NCI-H524 treated with DMSO at 0.1 percent for 48 hours (cell line): ENCODE results near the gene MAP6.

ENCODE experiments used
- DNase-seq: peaks from one replicate; lab custom pipeline; 2025; lab: John Stamatoyannopoulos, UW

Gene MAP6

GRCh38 chr11:75665990-75666389, 2.8 kb downstream of the MAP6 start:
- DNase-seq, result no peak

DNA sequence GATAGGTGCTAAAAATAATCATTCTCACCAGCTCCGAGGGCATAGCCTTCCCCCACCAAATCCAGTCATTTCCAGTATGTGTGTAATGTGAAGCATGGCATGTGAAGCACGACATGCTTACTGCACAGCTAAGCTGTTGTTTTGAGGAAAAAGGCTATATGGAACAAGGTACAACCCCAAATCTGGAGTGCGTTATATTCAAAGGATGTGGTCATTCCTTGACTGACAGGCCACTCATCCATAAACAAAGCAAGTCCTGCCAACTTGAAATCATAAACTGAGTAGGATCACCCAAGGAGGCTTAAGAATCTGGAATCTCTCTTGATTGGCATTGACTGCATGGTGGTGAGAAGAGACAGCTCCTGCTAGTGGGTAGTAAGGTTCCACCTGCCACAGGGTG, 3.7 kb downstream of the MAP6 start:
- no peak for DNase-seq

GRCh38 chr11:75664389-75664788, 4.4 kb downstream of the MAP6 start:
- DNase-seq, result no peak

DNA sequence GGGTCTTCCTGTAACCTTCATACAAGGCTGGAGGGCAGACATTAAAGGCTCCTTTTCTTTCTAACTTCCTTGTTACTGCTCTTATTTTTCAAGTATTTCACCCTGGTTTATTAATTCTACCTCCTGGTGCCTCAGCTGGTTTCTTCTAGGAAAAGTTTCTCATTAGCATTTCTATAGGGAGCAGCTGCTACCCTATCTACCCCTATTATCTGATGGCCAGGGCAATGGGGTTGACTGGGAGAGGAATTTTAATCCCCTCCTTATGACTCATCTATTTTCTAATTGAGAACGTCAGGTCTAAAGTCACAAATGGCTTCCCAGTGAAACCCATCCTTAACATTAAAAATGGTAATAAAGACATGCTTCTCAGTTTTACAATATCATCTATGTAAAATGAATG, 5.0 kb downstream of the MAP6 start:
- DNase-seq, result peak; percentile 68

DNA sequence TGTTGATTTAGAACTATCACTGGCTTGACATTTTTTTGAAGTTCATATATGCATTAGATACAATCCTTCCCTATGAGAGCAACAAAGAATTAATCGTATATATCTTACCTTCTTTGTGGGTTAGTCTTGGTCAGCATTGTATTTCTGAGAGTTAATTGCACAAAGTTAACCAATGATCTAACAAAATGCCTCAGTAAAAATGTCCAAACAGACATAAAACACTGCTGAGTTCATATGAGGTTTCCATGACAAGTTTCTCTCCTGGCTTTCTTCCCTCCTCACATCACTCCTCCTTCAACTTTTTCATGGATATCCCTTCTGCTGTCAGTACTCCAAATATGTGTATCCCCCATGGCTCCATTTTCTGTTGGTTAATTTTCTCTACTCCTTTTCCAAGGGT, 9.0 kb downstream of the MAP6 start:
- no peak for DNase-seq

- DNase-seq, result no peak
Observed at GRCh38 chr11:75656044-75656727, 12.7 kb downstream of the MAP6 start.

- no peak for DNase-seq
Observed at GRCh38 chr11:75655605-75656004, 13.2 kb downstream of the MAP6 start.

DNA sequence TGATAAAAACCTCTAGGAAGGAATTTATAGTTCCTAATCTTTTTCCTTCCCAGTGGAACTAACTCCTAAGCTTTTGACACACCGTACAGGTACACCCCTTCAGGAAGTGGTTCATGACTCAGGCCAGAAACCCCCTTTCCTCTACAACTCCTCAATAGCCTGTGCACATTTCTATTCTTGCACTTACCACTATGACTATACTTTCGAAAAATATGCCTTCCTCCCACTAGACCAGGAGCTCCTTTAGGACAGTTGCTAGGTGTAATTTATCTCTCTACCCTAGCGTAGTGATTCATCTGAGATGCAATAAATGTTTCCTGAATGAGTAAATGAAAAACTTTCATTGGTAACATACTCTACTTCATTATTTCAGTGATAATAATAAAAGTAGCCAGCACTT, 14.5 kb downstream of the MAP6 start:
- no peak for DNase-seq

DNA sequence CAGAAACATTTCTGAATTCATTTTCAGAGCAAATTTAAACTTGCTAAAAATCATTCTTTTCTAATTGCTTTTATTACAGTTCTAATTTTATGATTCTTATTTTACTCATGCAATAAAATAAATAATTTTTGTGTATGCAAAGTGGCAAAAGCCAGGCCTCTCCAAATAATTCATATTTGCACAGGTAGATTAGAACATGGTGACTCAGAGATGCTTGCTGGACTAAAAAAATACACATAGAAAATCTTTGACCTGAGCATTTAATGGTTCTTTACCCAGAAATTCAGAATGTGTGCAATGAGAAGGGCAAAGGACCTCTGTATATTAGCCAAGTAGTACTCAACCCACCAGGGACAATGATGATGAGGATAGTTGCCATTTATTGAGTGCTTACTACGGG, 15.3 kb downstream of the MAP6 start:
- DNase-seq, result no peak

DNA sequence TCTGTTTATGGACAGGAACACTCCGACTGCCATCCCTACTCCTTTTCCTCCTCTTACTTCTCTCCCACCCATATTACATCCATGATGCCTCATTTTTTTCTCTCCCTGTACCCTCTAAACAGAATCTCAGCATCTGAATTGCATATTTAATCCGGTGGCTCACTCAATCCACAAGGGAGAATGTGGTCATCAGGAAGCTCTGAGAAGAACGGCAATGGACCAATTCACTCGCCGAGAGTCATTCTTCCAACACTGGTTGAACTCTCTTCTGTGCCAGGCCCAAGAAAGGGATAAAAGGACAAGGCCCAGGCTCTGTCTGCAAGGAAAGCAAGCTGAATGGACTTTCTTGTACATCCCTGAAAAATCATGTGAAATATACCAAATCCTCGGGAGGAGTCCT, 15.9 kb downstream of the MAP6 start:
- no peak for DNase-seq

- no peak for DNase-seq
Observed at GRCh38 chr11:75651218-75651617, 17.6 kb downstream of the MAP6 start.

DNA sequence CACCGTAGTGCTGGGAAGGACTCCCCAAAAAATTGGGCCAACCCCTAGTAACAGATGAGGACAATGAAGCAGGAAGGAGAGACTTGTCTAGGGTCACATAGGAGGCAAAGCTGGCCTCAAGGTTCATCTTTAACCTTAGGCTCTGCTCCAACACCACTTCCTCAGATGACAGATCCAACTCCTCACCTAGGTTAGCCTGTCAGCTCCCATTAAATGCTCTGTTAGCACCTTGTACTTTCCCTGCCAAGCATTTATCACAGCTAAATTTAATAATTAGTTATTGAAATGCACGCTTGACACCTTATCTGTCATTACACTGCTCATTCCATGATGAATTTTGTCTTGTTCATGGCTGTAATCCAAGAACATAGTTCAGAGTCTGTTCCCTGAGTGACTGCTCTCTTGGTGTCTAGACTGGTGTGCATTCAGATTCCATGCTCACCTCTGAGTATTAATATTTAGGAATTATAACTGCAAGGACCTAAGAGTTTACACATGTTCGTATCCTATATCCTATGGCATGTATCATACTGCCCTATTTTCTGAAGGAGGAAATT, 18.6 kb downstream of the MAP6 start:
- DNase-seq, result no peak

GRCh38 chr11:75644946-75645345, 23.9 kb downstream of the MAP6 start:
- DNase-seq, result no peak

GRCh38 chr11:75644370-75644769, 24.5 kb downstream of the MAP6 start:
- DNase-seq, result no peak

DNA sequence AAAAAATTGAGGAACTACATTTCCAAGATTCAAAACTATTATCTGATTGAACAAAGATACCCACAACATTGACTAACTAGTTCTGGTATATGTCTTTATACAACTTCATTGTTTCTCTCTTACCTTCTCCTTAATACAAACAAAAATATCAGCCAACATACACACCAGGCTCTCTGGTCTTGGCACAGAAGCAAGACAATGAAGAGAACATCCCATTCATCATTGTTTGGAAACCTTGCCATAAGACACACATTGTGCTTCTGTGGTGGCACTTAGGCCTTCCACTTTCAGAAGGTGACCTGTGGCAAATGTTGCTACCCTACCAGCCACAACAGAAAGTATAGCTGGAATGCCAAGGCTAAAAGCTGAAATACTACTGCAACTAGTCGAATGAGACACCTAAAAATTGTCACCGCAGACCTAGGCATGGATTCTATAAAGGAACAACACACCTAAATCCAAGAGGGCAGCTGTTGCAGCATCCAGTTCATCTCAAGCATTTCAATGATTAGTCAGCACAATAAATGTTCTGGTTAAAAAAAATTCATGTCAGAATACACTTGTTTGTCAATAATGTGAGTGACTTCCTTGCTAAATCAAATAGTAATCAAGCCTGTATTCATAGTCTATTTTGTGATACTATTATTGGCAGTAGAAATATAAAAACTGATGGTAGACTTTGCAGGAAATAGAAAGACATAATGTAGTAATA, 26.3 kb downstream of the MAP6 start:
- DNase-seq, result no peak

- DNase-seq, result peak; percentile 96
Observed at GRCh38 chr11:75639762-75640181, 29.1 kb downstream of the MAP6 start.

DNA sequence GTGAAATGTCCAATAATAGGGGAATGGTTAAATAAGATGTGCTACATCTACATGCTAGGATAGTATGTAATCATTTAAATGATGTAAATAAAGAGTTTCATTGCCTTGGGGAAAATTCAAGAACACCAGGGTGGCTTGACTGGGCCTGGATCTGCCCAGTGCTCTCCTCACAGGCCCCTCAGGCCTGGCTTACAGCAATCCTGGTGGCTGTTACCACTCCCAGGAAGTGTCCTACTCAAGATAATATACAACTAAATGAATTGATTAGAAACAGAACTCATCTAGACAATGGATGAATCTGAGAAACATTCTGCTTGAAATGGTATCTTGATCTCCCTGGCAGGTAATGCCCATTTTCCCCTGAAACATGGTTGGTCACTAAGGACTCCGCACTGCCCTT, 30.8 kb downstream of the MAP6 start:
- DNase-seq, result no peak

DNA sequence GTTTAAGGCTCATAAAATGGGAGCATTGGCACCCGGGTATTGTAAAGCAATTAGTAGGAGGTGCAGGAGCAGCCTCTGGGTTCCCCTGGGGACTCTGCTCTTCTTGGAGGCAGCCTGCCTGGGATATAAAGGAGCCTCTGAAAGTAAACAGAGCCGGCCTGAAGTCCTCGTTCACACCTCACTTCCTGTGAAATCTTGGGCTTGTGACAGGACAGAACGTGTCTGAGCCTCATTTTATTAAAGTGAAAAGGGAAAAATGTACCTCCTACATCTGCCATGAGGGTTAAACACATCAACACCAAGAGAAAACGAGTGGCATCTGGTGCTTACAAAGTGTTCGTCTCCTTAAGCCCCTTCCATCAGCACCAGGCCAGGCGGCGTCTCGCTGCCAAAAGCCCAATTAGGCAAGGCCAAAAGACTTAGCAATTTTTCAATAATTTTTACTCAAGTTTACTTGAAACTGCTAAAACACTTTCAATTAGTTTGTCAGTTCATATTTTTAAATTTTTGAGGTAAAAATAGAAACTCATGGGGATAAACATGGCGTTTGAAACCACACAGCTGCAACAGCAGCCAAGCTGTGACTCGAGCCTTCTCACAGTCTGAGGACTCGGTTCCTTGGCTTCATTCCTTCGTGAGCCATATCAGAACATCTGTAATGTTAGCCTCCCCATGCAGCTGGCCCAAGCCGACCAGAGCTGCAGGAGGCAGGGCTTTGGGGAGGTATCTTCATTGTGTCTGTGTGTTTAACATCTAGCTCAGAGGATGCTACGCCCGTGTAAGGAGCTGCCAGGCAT, 33.6 kb downstream of the MAP6 start:
- peak; percentile 79 for DNase-seq

- DNase-seq, result no peak
Observed at GRCh38 chr11:75633409-75634066, 35.3 kb downstream of the MAP6 start.

DNA sequence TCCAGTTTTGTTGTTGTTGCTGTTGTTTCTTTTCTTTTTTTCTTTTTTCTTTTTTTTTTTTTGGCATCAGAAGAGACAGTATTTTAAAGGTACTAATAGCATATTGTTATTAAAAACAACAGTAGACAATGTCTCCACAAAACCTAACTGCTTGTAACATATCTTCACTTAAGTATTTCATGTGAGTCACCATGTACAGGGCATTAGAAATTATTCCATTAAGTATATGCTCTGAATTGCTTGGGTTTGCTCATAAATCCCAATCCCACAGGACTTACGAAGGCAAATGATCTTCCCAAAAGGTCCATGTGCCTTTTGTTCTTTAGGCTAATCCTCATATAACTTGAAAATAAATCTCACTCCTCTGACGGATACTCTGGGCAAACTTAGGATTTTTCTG, 35.9 kb downstream of the MAP6 start:
- DNase-seq, result no peak

DNA sequence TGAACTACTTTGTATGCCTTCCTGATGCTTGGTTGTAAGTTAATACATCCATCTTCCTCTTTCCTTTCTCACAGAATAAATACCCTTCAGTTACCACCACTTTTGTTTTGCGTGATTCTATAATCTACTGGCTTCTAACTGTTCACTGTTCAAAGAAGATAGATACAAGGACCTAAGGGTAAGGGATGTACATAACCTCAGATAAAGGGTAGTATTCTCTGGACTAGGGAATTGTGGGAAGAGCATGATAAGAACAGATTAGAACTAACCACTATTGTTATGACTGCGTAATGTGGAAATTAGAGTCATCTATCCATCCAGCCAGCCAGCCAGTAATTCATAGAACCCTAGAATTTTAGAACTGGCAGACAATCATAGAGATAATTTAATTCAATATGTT, 36.4 kb downstream of the MAP6 start:
- DNase-seq, result no peak

- no peak for DNase-seq
Observed at GRCh38 chr11:75631086-75631730, 37.6 kb downstream of the MAP6 start.
